Muscle of back (tissue), 11 donors: ENCODE results near the gene DDX24. TPM values are rescaled to one million over a fixed set of nuclear protein-coding genes. Genes with fewer than 3 reads are reported as not detected.
A peak's percentile ranks its signal among the peaks of the same experiment; 100 is the strongest.

Experiments used
- DNase-seq, 3 donors: peaks; one replicate each; pipeline versions ENCODE4 v3.0.0 to v3.0.0-alpha.2; 2013
- polyA plus RNA-seq, 10 donors: library from polyadenylated mRNA; unstranded; fragments of 120-200 nt; gene quantifications; one replicate each; pipeline ENCODE4 v1.2.1, GENCODE V29; 2013; ENCODE audit not compliant: insufficient read length in 10 of 10

DDX24 gene
- polyA plus RNA-seq, 10 donors = 81.4 to 111 (median 87.2) TPM

DNA sequence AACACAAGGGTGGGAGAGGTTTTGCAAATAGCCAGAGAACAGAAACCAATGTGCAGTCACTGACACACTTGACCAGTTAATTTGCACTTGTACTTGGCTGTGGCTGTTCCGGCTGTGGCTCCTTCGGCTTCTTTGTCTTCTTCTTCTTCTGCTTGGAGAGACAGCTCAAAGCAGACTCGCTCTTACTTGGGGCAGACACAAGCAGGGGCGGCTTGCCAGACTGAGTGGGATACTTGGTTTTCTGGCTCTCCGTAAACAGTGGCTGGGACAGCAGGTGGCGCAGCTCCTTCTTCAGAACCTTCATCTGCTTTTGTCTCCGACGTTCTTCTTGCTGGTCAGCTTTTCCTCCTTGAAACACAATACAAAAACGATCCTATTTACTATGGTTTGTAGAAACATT is 29.9 kb downstream of the DDX24 start:
- peak in 2 of 3 donors; percentile 41 to 68 for DNase-seq

DNA sequence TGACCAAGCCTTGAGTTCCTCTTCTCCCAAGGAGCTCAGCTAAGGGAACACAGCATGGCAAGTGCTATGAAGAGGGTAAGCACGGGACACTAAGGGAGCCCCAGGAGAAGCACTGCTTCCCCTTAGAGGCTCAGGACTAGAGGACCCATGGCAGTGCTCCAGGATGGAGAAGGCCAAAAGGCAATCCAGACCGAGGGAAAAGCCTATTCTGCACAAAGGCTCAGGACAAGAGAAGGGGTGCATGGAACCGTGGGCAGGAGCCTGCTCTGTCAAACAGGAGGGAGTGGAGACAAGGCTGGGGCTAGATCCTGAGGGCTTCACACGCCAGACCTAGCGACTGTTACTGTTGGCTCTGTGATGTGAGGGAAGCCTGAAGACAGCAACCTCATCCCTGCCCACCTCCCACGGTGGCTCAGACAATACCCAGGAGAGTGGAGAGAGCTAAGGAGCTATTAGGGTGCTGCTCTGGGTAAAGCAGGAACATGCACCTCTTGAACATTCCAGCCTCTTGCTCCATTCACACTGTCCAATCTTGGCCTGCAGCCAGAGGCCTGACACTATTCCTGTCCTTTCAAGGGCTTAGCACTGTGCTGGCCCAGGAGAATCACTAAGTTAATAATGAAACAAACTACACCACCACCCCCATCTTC is 30.6 kb downstream of the DDX24 start:
- no peak for DNase-seq

DNA sequence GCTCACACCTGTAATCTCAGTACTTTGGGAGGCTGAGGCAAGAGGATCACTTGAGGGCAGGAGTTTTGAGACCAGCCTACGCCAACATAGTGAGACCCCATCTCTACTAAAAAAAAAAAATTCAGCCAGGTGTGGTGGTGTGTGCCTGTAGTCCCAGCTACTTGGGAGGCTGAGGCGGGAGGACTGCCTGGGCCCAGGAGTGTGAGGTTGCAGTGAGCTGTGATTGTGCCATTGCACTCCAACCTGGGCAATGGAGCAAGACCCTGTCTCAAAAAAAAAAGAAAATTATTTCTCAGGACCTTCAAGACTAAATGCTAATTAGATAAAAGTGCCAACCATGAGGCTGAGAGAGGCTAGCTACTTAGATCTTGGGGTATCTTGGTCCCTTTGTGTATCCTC is 31.4 kb downstream of the DDX24 start:
- DNase-seq = no peak

DNA sequence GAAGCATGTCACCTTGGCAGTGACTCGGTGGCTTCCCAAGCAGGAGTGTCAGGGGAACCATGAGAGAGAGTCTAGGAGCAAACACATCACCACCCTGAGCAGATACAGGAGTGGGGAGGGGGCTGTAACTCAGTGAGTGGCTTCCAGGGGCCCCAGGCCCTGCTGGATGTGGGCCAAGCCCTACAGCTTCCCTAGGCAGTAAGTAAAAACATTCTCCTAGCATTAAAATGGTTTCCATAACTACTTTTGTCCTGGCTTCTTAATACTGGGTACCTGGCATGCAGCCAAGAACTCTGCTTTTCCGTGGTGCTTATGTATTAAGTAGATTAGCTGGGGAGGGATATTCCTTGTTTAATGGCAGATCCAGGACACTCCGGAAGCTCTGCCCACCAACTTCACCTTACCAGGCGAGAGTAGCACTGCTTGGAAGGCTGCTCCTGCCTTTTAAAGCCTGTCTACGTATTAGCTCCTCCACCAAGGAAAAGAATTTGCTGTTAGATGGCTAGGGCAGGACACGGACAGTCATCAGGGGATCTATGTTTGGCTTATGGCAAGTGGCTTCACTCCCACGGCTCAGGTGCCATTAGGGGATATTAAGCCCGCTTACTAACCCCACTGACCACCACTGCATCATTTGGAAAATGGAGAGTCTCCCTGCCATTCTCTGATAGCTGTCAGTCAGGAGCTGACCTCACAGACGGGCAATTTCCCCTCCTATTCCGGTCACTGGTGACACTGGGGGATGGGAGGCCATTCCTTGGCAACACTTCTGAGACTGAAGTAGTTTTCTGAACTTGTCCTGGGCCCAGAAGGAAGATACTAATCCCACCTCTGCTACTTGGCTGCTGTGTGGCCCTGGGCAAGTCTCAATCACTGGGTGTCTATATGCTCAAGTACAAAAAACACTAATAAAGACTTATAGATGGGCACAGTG is 32.0 kb downstream of the DDX24 start:
- DNase-seq = no peak

DNA sequence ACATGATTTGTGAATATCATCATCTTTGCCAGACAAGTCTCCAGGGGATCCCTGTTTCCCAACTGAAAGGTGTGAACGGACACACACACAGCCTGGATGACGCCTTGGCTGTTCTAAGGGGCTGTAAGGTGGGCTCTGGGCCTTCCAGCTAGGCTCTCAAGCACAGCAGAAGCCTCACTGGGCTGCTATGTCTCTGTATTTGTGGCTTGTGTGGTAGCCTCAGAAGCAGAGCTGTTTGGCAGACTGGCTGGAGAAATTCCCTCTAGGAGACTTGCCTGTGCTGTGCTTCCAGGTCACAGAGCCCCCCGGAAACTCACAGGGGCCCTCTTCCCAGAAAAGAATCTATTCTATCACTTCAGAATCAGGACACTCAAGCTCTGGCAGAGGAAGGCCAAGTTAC is 33.4 kb downstream of the DDX24 start:
- no peak for DNase-seq

DNA sequence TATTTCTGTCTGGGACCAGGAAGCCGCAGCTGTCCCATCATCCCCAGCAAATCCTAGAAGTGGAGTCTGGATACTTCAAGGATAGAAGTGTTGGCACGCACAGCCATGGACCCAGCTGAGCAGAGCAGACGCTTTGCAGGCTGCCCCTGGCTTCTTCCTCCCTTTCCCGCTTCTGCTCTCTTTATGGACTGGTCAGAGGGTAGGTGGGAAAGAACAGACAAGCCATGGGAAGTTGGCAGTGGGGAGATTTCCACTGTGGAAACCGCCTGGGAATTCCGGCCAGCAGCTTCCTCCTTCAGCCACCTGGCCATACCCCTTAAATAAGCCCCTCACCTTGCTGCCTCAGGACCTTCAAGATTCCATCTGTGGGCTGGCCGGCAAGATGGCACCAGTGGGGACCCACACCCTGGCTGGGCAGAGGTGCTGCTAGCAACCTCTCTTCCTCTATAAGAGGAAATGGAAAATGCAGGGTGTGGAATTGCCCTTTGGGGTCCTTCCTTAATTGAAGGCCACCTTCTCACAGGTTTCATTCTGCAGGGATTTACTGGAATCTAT is 34.2 kb downstream of the DDX24 start:
- no peak for DNase-seq

DNA sequence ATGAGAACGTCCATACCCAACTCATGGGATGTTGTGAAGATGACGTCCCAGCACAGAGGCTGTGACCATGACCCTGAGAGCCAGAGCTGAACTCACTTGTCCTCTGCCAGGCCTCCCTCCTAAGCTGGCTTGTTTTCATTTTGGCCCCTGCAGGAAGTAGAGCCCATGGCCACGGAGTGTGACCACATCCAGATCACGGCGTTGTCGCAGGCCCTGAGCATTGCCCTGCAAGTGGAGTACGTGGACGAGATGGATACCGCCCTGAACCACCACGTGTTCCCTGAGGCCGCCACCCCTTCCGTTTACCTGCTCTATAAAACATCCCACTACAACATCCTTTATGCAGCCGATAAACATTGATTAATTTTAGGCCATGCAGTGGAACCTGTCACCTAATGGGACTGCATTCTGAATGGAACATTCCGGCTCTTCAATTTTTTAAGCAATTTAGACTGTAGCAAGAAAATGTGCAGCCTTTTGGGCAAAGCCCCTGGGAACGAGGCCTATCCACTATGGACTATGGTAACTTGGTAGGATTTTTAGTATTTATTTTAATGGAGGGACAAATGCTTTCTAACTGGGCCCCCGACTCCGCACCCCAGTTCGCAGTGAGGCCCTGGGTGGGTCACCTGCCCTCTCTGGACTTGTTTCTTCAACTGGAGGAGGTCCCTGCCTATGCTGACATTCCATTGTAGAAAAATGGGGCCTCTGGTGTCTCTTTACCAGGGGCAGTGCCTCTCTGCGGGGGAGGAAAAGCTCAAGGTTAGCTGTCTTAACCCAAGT is 35.2 kb downstream of the DDX24 start:
- DNase-seq = no peak

DNA sequence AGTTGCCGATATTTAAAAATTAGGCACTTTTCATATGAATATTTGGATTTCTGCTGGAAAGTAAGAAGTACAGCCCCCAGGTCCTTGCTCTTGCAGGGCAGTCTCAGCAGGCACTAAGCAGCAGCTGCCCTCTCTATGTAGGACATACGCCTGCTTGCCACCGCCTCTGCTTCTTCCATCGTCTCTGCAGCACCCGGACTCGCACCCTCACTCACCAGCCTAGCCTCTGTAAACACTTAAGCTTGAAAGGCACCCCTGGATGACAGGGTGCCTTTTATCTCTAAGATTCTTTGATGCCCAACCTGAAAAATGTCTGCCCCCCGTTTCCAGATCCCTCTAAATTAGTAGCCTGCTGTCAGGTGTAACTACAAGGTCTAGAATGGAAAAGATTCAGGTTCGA is 35.9 kb downstream of the DDX24 start:
- DNase-seq = no peak

DNA sequence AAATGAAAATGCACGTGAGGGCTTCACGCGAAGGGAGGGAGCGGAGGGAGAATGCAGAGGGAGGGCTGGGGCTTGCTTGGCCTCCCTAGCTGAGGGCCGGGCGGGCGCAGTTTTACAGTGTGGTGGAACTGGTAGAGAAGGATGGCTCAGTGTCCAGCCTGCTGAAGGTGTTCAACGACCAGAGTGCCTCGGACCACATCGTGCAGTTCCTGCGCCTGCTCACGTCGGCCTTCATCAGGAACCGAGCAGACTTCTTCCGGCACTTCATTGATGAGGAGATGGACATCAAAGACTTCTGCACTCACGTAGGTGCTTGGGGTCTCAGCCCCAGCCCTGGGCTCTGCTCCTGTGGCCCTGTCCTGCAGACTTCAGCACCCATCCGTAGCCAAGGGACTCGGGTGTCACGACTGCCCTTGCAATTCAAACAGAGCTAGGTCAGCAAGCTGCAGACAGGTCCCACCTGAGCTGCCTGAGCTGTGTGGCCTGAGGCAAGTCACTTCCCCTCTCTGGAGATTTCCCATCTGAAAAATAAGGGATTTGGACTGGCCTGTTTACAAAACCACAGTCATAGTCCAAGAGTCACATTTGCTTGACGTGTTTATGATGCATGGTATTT is 36.4 kb downstream of the DDX24 start:
- DNase-seq = no peak

DNA sequence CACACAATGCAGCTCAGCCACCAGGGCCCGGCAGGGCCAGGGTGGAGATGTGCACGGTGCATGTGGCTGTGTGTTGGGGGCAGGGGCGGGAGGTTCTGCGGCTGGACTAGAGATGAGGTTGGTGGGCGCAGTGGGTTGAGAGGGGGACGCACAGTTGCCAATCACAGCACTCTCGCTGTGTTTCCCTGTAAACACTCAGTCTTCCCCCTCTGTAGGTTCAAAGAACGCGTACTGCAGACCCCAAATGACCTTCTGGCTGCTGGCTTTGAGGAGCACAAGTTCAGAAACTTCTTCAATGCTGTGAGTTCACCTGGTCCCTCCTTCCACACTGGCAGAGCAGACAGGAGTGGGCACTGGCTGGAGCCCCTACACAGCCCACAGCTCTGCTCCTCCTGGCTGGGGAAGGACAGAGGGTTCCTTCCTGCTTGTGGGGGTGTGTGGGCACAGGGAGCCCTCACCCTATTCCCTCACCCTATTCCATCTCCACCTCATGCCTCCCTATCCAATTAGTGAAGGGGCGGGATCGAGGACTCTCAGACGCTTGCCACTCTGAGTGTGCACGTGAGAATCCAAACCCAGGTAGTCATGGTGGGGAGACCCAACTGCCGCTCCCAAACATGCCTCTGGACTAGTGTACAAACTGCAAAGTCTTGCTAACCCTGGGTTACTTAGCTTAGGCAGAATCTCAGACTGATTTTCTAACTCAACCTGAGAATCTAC is 37.1 kb downstream of the DDX24 start:
- no peak for DNase-seq

DNA sequence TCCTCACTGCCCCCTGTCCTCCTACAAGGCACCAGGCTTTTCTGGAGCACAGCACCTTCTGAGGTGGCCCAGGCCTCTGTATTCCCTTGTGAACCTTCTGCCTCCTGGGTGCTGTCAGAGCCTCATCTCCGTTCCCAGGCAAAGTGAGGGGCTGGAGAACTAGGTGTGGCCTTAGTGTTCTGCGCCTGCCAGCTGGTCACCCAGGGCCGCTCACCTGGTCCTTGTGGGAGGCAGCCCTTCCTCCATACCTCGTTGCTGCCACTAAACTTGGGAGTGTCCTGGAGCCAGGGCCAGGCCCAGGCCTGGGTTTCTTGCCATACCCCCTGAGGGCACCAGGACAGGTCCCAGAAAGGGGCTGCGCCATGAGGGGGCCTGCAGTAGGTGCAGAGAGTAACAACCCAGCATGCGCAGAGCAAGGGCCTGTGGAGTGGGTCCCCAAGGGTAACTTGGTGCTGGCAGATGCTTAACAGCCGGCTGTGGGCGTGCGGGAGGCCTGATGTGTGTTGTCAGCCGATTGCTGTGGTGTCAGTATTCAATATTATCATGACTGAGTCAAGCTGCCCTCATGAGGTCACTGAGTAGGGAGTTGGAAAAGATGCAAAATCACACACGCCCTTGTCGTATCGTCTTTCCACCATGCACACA is 37.8 kb downstream of the DDX24 start:
- DNase-seq = no peak

DNA sequence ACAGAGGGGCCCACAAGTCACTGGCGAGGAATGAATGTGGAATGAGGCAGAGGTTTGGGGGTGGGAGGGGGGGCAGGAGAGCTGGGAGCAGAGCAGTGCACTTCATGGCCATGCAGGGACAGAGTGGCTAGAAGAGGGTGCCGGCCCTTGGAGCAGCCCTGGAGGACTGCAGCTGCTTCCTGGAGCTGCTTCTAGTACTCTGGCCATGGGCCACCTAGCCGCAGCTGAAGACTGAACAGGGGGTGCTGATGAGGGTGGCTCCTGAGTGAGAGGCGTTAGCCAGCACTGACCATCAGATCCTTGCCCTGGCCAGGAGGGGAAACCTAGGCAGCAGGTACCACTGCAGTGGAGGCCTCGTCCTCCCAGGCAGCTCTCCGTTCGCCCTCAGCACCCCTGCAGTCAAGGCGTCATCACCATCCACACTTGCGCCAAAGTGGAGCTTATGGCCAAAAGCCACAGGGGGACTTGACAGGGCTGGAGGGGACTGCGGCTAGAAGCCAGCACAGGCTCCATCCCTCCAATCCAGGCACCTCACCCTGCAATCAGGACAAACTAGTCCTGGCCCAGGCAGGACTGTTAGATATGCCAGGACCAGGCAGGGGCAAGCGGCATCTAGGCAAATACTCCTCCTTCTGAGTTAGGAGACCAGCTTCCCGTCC is 38.4 kb downstream of the DDX24 start:
- DNase-seq = peak in 1 of 3 donors; percentile 34

DNA sequence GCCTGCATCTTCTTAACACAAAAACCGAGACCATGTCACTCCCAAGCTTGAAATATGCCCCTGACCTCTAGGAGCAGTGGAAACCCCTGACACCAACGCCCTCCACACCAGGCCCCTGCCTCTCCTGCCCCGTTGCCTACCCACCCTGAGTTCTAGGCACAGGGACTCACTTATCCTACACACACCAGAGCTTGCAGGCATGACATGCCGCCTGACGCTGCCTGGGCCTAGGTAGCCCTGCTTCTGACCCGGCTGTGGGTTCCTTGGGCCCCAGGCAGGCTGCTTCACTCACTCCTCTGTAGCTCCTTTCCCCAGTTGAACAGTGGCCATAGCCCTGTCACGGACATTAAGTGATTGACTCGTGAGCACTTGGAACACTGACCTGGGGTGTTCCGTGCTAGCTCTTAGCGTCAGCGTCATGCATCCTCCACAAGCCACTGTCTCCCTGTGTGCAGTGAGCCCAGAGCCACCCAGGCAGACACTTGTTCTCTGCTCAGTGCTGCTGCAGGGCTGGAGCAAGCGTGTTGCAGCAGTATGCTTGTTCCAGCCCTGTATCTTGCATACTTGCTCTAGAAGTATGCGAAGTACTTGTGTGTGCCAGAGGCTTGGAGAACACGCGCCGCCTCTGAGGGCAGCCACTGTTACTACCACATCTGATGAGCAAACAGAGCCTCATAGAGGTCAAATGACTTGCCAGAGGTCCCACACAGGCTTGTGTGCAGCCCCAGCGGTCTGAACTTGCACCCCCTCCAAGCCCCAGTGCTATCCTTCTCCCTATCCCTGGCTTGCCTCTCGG is 39.3 kb downstream of the DDX24 start:
- peak in 2 of 3 donors; percentile 15 to 55 for DNase-seq

DNA sequence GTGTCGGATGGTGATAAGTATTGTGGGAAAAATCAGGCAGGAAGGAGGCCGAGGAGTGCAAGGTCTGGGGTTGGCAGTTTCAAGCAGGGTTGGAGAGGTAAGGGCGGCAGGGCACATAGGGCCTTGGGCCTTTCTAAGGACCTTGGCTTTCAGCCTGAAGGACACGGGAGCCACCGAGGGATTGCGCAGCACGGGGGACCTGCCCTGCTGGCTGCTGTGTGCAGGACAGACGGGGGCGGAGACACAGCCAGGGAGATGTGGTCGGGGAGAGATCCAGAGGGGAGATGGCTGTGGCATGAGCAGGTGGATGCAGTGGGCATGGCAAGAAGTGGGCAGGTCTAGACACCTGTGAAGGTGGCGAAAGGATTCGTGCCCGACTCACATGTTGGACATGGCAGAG is 40.2 kb downstream of the DDX24 start:
- DNase-seq = no peak

DNA sequence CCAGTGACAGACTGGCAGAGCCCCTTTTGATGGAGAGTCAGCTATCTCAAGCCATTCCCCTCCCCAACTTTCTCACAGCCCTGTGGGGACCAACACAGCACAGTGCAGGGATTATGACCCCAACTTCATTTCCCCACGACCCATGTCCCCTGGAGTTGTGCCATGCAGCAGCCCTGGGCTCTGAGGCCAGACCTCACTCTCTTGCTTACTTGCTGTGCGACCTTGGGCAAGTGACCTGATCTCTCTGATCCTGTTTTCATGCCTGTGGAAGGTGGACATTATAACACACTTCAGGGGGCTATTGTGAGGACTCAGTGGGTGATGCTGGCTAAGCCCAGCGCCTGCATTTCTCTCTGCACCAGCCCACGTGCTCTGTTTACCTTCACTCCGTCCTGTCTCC is 40.8 kb downstream of the DDX24 start:
- no peak for DNase-seq

DNA sequence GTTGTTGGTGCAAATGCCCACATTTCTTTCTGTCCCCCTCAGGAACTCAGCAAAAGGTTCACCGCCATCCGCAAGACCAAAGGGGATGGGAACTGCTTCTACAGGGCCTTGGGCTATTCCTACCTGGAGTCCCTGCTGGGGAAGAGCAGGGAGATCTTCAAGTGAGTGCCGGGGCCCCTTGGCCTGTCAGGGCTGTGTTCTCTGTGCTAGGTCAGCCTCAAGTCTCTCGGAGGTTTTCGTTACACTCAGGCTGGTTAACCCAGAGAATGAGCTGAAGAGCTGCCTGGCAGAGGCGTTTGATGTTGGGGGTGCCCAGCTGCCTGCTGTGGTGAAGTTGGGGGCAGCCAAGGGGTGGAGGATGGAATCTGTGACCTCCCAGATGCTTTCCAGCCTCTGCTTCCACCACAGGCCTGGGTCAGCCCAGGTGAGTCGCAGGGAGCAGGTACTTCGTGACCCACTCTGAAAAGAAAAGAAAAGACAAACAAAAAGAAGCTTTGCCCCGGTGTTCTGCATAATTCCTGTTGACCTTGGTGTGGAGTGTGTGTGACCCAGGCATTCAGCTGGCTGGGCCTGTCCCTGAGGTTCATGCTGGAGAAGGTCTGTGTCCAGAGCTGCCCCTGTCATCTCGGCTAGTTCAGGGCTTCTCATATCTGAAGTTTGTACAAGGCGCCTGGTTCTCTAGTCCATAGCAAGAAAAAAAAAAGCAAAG is 41.9 kb downstream of the DDX24 start:
- DNase-seq = no peak

DNA sequence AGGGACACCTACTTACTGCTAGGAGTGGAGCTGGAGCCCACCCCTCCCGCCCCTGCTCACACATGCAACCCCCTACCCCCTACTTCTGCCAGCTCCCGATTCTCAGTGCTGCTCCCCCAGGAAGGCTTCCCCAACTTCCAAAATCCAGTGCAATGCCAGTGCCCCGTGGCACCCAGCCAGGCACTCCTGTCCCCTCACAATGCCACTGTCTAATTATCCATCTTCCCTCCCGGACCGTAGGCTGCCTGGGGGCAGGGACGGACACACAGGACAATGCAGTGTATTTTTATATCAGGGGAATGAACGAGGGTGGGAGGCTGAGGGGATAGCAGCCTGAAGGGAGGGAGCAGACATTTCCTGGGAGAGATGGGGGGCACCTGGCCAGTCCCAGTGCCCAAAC is 42.5 kb downstream of the DDX24 start:
- DNase-seq = no peak

DNA sequence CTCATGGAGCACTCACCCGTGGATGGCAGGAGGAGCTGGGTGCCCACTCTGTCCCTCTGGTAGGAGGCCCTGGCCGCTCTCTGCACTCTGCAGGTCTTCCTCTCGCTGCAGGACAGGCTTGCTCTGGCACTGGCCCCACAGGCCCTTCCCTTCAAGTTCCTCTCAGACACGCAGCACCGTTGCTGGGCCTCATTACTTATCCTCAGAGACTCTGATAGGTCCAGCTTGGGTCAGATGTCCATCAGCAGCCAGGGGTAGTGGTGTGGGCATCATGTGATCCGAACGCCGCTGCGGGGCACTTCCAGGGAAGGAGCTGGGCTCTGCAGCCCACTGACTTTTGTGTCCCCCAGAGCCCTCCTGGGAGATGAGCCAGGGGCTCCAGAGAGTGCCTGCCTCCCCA is 43.0 kb downstream of the DDX24 start:
- DNase-seq = no peak
